HCT116 (cell line): ENCODE measurements around the gene DIP2A. TPM values are rescaled to one million over a fixed set of nuclear protein-coding genes. Genes with fewer than 3 reads are reported as not detected.

Experiments used
- ATAC-seq: fragments of 200-7000 bp; cut with Tn5 transposase; 2 replicates; pipeline ENCODE4 v1.9.1; 2020; ENCODE audit warnings: mild to moderate bottlenecking, moderate library complexity
- BruUV-seq: library from RNA; stranded (reverse); fragments of 400-500 nt; replicated peaks from 2 replicates; lab custom pipeline; 2021; lab: Mats Ljungman, UMichigan
- CTCF ChIA-PET: fragments of 300-600 bp; sonication (Branson Sonifier 250); formaldehyde crosslinking; loops from one replicate; lab custom pipeline; 2021; ENCODE audit warnings: antibody characterized with exemption; lab: Charles Lee
- POLR2A ChIA-PET: fragments of 300-600, 350-600 bp; sonication (Branson Sonifier 250); formaldehyde crosslinking; loops from one replicate; lab custom pipeline; 2021; ENCODE audit warnings: antibody characterized with exemption; lab: Charles Lee
- RAD21 ChIA-PET, 2 experiments: fragments of 300-600 bp; sonication (Branson Sonifier 250); formaldehyde crosslinking; loops; one replicate each; lab custom pipeline; 2023; ENCODE audit warnings: low total read pairs in 2 of 2; ENCODE audit not compliant: uncharacterized antibody in 2 of 2, unreplicated experiment in 2 of 2, low non-redundant PET in 1 of 2; lab: Charles Lee
- DNase-seq: peaks from one replicate; pipeline ENCODE4 v3.0.0-alpha.2; 2010; ENCODE audit warnings: low read depth, low spot score
- H2AFZ ChIP-seq: fragments of 200-600 bp; shearing (Covaris generic), sonication (generic); 2 replicates; pipeline ENCODE4 v1.6.1; 2017; ENCODE audit warnings: low read depth, mixed run types, mixed read lengths, antibody characterized with exemption, low read length; ENCODE audit not compliant: poor library complexity, severe bottlenecking
- H3K27ac ChIP-seq: 2 replicates; pipeline ENCODE4 v1.5.1; 2012; ENCODE audit warnings: low read depth, low read length
- H3K27me3 ChIP-seq: fragments of 200-600 bp; sonication (generic); 2 replicates; pipeline ENCODE4 v1.6.1; 2016; ENCODE audit warnings: mixed run types, low read length, mixed read lengths; ENCODE audit not compliant: insufficient read depth
- H3K36me3 ChIP-seq, 2 experiments: fragments of 200-500 bp in 1 of 2; fragments of 200-600 bp in 1 of 2; sonication (Bioruptor generic) in 1 of 2; sonication (generic) in 1 of 2; 2 replicates each; pipeline versions ENCODE4 v1.5.1 to v1.6.1; 2014 to 2016; ENCODE audit warnings: low read length in 2 of 2, inconsistent platforms in 1 of 2, mixed read lengths in 1 of 2, mixed run types in 1 of 2; ENCODE audit not compliant: insufficient read depth in 2 of 2, control insufficient read depth in 1 of 2
- H3K4me1 ChIP-seq, 2 experiments: fragments of 200-600 bp in 1 of 2; sonication (generic) in 1 of 2; 2 replicates each; pipeline versions ENCODE4 v1.5.1 to v1.6.1; 2012 to 2017; ENCODE audit warnings: low read length in 2 of 2, inconsistent platforms in 1 of 2, mild to moderate bottlenecking in 1 of 2, mixed read lengths in 1 of 2, mixed run types in 1 of 2, moderate library complexity in 1 of 2; ENCODE audit not compliant: insufficient read depth in 2 of 2, control insufficient read depth in 1 of 2
- H3K4me2 ChIP-seq: fragments of 200-600 bp; sonication (generic); 2 replicates; pipeline ENCODE4 v1.6.1; 2017; ENCODE audit warnings: mixed run types, low read length, mixed read lengths
- H3K4me3 ChIP-seq, 2 experiments: fragments of 200-600 bp in 1 of 2; sonication (generic) in 1 of 2; replicated peaks in 1 of 2; 2 replicates each; pipeline ENCODE4 v1.5.1; 2011 to 2016; ENCODE audit warnings: low read length in 2 of 2, control low read depth in 1 of 2, low read depth in 1 of 2, mild to moderate bottlenecking in 1 of 2, mixed read lengths in 1 of 2, mixed run types in 1 of 2
- H3K79me2 ChIP-seq: fragments of 200-600 bp; sonication (generic); 2 replicates; pipeline ENCODE4 v1.6.1; 2017; ENCODE audit warnings: mild to moderate bottlenecking, mixed run types, low read length, moderate library complexity, mixed read lengths; ENCODE audit not compliant: insufficient read depth
- H3K9ac ChIP-seq: fragments of 200-600 bp; sonication (generic); 2 replicates; pipeline ENCODE4 v1.6.1; 2016; ENCODE audit warnings: low read length, mixed read lengths
- H3K9me2 ChIP-seq: fragments of 200-600 bp; sonication (generic), shearing (Covaris generic); 2 replicates; pipeline ENCODE4 v1.6.1; 2017; ENCODE audit warnings: mixed run types, mild to moderate bottlenecking, moderate library complexity; ENCODE audit not compliant: insufficient read depth
- H3K9me3 ChIP-seq, 2 experiments: fragments of 200-500 bp in 1 of 2; fragments of 200-600 bp in 1 of 2; sonication (Bioruptor generic) in 1 of 2; sonication (generic) in 1 of 2; 2 replicates each; pipeline ENCODE4 v1.6.1; 2014 to 2017; ENCODE audit warnings: low read length in 2 of 2, mixed read lengths in 2 of 2, inconsistent platforms in 1 of 2, low read depth in 1 of 2, mild to moderate bottlenecking in 1 of 2, mixed run types in 1 of 2, moderate library complexity in 1 of 2; ENCODE audit not compliant: control insufficient read depth in 1 of 2, insufficient read depth in 1 of 2
- H4K20me1 ChIP-seq: fragments of 200-600 bp; sonication (generic), shearing (Covaris generic); 2 replicates; pipeline ENCODE4 v1.6.1; 2017; ENCODE audit warnings: mixed run types, mild to moderate bottlenecking, moderate library complexity; ENCODE audit not compliant: insufficient read depth
- RAD21 ChIP-seq: IDR thresholded peaks from 2 replicates; pipeline ENCODE4 v1.6.1; 2012; ENCODE audit warnings: low read depth, mild to moderate bottlenecking
- REST ChIP-seq: IDR thresholded peaks from 2 replicates; pipeline ENCODE4 v1.6.1; 2012; ENCODE audit warnings: low read depth
- SP1 ChIP-seq: IDR thresholded peaks from 2 replicates; pipeline ENCODE4 v1.6.1; 2012; ENCODE audit warnings: low read depth
- SRF ChIP-seq: IDR thresholded peaks from 2 replicates; pipeline ENCODE4 v1.6.1; 2012; ENCODE audit warnings: low read depth
- ZNF274 ChIP-seq: fragments of 200-500 bp; sonication (Bioruptor generic); IDR thresholded peaks from 2 replicates; pipeline ENCODE4 v1.6.1; 2014; ENCODE audit warnings: mild to moderate bottlenecking, low read depth, low read length, inconsistent platforms
- intact Hi-C: fragments of 100-400 bp; cut with micrococcal nuclease; formaldehyde crosslinking; loops from 2 replicates; pipeline ENCODE4 v1.10.0; 2022
- total RNA-seq: library from RNA; stranded (reverse); gene quantifications from one replicate; pipeline ENCODE4 v1.2.1, GENCODE V29; 2021; ENCODE audit not compliant: unreplicated experiment
- TF ChIP-seq, protein P1 (sequence below), 3 experiments: fragments of 200-600 bp in 1 of 3; sonication (generic) in 1 of 3; IDR thresholded peaks in 2 of 3; conservative IDR thresholded peaks in 1 of 3; 2 replicates each; pipeline ENCODE4 v1.5.1; 2012 to 2017; ENCODE audit warnings: low read depth in 2 of 3, low read length in 2 of 3, antibody characterized with exemption in 1 of 3, borderline replicate concordance in 1 of 3, control low read depth in 1 of 3, mild to moderate bottlenecking in 1 of 3, mixed read lengths in 1 of 3, mixed run types in 1 of 3, moderate library complexity in 1 of 3; ENCODE audit not compliant: insufficient read depth in 1 of 3

DIP2A gene
- total RNA-seq, 1 experiment from 2014 or later = 39.9 TPM

- no peaks in the 10 kb centered on the region for H3K9me2 ChIP-seq
- intact Hi-C loops = no loop called here
- no peak overlapping the region for H2AFZ ChIP-seq
- CTCF ChIA-PET = interaction anchor here (0.8 kb wide), 1 partner anchor 277 kb away, joined by 3 read pairs; no protein-coding TSS in a partner anchor
- H3K4me1 ChIP-seq = no peaks in the 10 kb centered on the region
- DNase-seq = no peak
- H3K4me3 ChIP-seq = no peak overlapping the region
- BruUV-seq = no TSS peak
- no peaks in the 10 kb centered on the region for H4K20me1 ChIP-seq
- no peak overlapping the region for H3K4me2 ChIP-seq
- no peak for ATAC-seq
- RAD21 ChIA-PET = no interaction called here
- H3K27ac ChIP-seq = no peak overlapping the region
- peaks cover 0 to 3% of the 10 kb centered on the region in 2 experiments; a peak in 3 of 4 replicates for H3K36me3 ChIP-seq
- no peak overlapping the region for H3K9ac ChIP-seq
- H3K27me3 ChIP-seq = no peaks in the 10 kb centered on the region
- POLR2A ChIA-PET = no interaction called here
- no peaks in the 10 kb centered on the region for H3K9me3 ChIP-seq
- no peaks in the 10 kb centered on the region for H3K79me2 ChIP-seq
- TF ChIP-seq, protein P1, sequence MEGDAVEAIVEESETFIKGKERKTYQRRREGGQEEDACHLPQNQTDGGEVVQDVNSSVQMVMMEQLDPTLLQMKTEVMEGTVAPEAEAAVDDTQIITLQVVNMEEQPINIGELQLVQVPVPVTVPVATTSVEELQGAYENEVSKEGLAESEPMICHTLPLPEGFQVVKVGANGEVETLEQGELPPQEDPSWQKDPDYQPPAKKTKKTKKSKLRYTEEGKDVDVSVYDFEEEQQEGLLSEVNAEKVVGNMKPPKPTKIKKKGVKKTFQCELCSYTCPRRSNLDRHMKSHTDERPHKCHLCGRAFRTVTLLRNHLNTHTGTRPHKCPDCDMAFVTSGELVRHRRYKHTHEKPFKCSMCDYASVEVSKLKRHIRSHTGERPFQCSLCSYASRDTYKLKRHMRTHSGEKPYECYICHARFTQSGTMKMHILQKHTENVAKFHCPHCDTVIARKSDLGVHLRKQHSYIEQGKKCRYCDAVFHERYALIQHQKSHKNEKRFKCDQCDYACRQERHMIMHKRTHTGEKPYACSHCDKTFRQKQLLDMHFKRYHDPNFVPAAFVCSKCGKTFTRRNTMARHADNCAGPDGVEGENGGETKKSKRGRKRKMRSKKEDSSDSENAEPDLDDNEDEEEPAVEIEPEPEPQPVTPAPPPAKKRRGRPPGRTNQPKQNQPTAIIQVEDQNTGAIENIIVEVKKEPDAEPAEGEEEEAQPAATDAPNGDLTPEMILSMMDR (IDR thresholded peaks at IDR 0.05 in 2 of 3, conservative IDR thresholded peaks at IDR 0.05 in 1 of 3; ENCODE audit: borderline replicate concordance in 1 of 3, insufficient read depth in 1 of 3, low read depth in 2 of 3, low read length in 2 of 3) = peak in 1 of 3 experiments; percentile 7; a peak in 1 of 6 replicates
- TF ChIP-seq RAD21 (0 out of 2 replicates have a peak, but pooled peaks have one; percentile 4), SP1 (no peak)
Measured at GRCh38 chr21:46420241-46421190, 38.2 kb upstream of the DIP2A start.

DNA sequence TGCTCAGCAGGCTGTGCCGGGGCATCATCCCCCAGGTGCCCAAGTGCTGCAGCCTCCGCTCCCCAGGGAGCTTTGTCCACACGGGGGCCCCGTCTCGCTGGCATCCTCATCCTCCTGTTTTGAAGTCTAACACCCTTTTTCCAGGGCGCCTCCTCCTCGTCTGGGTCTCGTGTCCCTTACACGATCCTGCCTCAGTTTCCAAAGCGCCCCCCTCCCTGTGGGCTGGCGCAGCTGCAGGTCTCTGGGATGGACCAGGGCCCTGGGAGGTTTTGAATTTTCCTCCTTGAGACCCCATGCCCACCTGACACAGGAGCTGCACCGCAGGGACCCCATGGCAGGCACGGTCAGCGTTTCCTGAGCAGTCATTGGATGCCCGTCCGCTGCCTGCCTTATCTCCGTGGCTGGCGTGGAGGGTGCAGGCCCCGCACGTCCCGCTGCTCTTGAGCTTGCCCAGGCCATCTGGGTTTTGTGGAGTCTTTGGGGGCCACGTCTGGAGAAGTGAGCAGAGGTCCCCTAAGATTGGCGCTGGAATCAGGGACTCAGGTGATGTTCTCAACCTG, 37.4 kb upstream of the DIP2A start:
- CTCF ChIA-PET = no interaction called here
- intact Hi-C loops = no loop called here

More for the DNA sequence above, 37.4 kb upstream of the DIP2A start:
- Histone ChIP-seq H3K9ac (no peak overlapping the region), H3K9me3 (no peaks in the 10 kb centered on the region), H3K4me1 (no peaks in the 10 kb centered on the region), H4K20me1 (no peaks in the 10 kb centered on the region), H2AFZ (no peak overlapping the region), H3K79me2 (no peaks in the 10 kb centered on the region), H3K27me3 (no peaks in the 10 kb centered on the region), H3K27ac (no peak overlapping the region), H3K36me3 (peaks cover 0 to 3% of the 10 kb centered on the region in 2 experiments; a peak in 1 of 4 replicates), H3K9me2 (no peaks in the 10 kb centered on the region), H3K4me3 (no peak overlapping the region), H3K4me2 (no peak overlapping the region)
- no peak for TF ChIP-seq ZNF274
- no peak for TF ChIP-seq REST
- no peak for TF ChIP-seq SRF
- peak; percentile 29; the same call in 1 of the 2 replicates for ATAC-seq
- ChIA-PET POLR2A (no interaction called here), RAD21 (no interaction called here)
- no peak for DNase-seq
- no TSS peak for BruUV-seq
